Heart left ventricle (tissue), 13 donors: ENCODE measurements around the gene HIVEP1.

ENCODE experiments used
- CTCF ChIP-seq, 12 donors: fragments of 200-600 bp; sonication (generic) in 4 of 12; IDR thresholded peaks; one replicate each; pipeline versions ENCODE4 v1.5.0 to v1.8.0; 2018 to 2022; ENCODE audit warnings: antibody characterized with exemption in 12 of 12, mild to moderate bottlenecking in 5 of 12
- POLR2A ChIP-seq, 2 donors: fragments of 450-650 bp; IDR thresholded peaks; one replicate each; pipeline ENCODE4 v1.6.1; 2017; ENCODE audit warnings: antibody characterized with exemption in 2 of 2, mild to moderate bottlenecking in 2 of 2, moderate library complexity in 2 of 2
- donor health status: ischemic (EF 13 %, LVEDD 7.1; RV severe dilation, severe dysfunction).
- donor health status: DM: no; HTN: yes; CAD: no.
- donor health status: DM: no; HTN: no; CAD: no.
- donor health status: ischemic (EF 25% LVEDD 6.9; RV normal size, moderate dysfunction).
- donor health status: ischemic (EF 25% LVEDD 5.7; RV mildly dilated, moderate dysfunction).
- donor health status: ischemic (EF 35%, LVEDD 5.7; RV mildly dilated, moderate dysfunction).
- donor health status: nonischemic (EF 11% LVEDD 7.7; RV severe dilation, severe dysfunction).
- donor health status: DM: yes; HTN: yes; CAD: no.
- donor health status: PGD.
- donor health status: ischemic (EF 29% LVEDD 5.4; RV normal size, mild dysfunction).
- donor health status: nonischemic (EF 23%, LVEDD 6.1; RV moderate dilation, normal function).

- TF ChIP-seq CTCF (IDR thresholded peaks at IDR 0.05) = no peak
- no peak for TF ChIP-seq POLR2A (IDR thresholded peaks at IDR 0.05)
These were observed 139.3 kb downstream of the HIVEP1 start for GRCh38 chr6:12151433-12151820.
